ACC112 (cell line): Measurements from ENCODE around the gene PRKN.

Experiments used
- H2AFZ ChIP-seq: fragments of 200-600 bp; sonication (generic); one replicate; pipeline ENCODE4 v1.6.0; 2017; ENCODE audit warnings: antibody characterized with exemption, low read length; ENCODE audit not compliant: unreplicated experiment
- H3K27ac ChIP-seq: fragments of 200-600 bp; sonication (generic); 2 replicates; pipeline ENCODE4 v1.5.1; 2014; ENCODE audit warnings: low read depth, mild to moderate bottlenecking, antibody characterized with exemption, low read length, moderate library complexity
- H3K27me3 ChIP-seq: fragments of 200-600 bp; sonication (generic); 2 replicates; pipeline ENCODE4 v1.6.1; 2014; ENCODE audit warnings: mild to moderate bottlenecking, antibody characterized with exemption, low read length, moderate library complexity, mixed read lengths; ENCODE audit not compliant: insufficient read depth
- H3K36me3 ChIP-seq: fragments of 200-600 bp; sonication (generic); 2 replicates; pipeline ENCODE4 v1.6.1; 2016; ENCODE audit warnings: mild to moderate bottlenecking, antibody characterized with exemption, low read length, moderate library complexity, mixed read lengths; ENCODE audit not compliant: insufficient read depth
- H3K4me1 ChIP-seq: fragments of 200-600 bp; sonication (generic); one replicate; pipeline ENCODE4 v1.6.1; 2016; ENCODE audit warnings: low read length, mixed read lengths; ENCODE audit not compliant: insufficient read depth, unreplicated experiment, control insufficient read depth
- H3K4me3 ChIP-seq: fragments of 200-600 bp; sonication (generic); 2 replicates; pipeline ENCODE4 v1.5.1; 2014; ENCODE audit warnings: mild to moderate bottlenecking, low read depth, low read length
- H3K79me2 ChIP-seq: fragments of 200-600 bp; sonication (generic); one replicate; pipeline ENCODE4 v1.6.0; 2016; ENCODE audit warnings: low read length; ENCODE audit not compliant: control insufficient read depth, unreplicated experiment, insufficient read depth

Gene PRKN

GRCh38 chr6:162733489-162733888, 5.9 kb upstream of the PRKN start:
- Histone ChIP-seq H3K4me1 (peaks cover 1% of the 10 kb centered on the region), H3K36me3 (no peaks in the 10 kb centered on the region), H3K79me2 (no peaks in the 10 kb centered on the region), H3K27ac (no peak overlapping the region), H3K4me3 (no peak overlapping the region), H3K27me3 (no peaks in the 10 kb centered on the region), H2AFZ (no peak overlapping the region)

- Histone ChIP-seq H3K27me3 (no peaks in the 10 kb centered on the region), H2AFZ (no peak overlapping the region), H3K4me1 (peaks cover 7% of the 10 kb centered on the region), H3K27ac (no peak overlapping the region), H3K79me2 (no peaks in the 10 kb centered on the region), H3K4me3 (no peak overlapping the region), H3K36me3 (no peaks in the 10 kb centered on the region)
Observed at GRCh38 chr6:162730502-162730901, 2.9 kb upstream of the PRKN start.

- Histone ChIP-seq H3K4me3 (no peak overlapping the region), H2AFZ (peak overlapping the region; percentile 86), H3K36me3 (no peaks in the 10 kb centered on the region), H3K27ac (no peak overlapping the region), H3K79me2 (no peaks in the 10 kb centered on the region), H3K4me1 (peaks cover 7% of the 10 kb centered on the region), H3K27me3 (no peaks in the 10 kb centered on the region)
Observed at GRCh38 chr6:162728706-162729105, 1.1 kb upstream of the PRKN start.

GRCh38 chr6:162728197-162728596, 631 bp upstream of the PRKN start:
- Histone ChIP-seq H3K79me2 (no peaks in the 10 kb centered on the region), H2AFZ (peak overlapping the region; percentile 86), H3K4me1 (peaks cover 7% of the 10 kb centered on the region), H3K27ac (peak overlapping the region; percentile 21; the same call in 1 of the 2 replicates), H3K36me3 (no peaks in the 10 kb centered on the region), H3K4me3 (peak overlapping the region; percentile 96), H3K27me3 (no peaks in the 10 kb centered on the region)

- no peaks in the 10 kb centered on the region for H3K36me3 ChIP-seq
- H3K27ac ChIP-seq = no peak overlapping the region
- no peaks in the 10 kb centered on the region for H3K79me2 ChIP-seq
- H3K4me1 ChIP-seq = peaks cover 7% of the 10 kb centered on the region
- peak overlapping the region; percentile 91 for H2AFZ ChIP-seq
- peak overlapping the region; percentile 96 for H3K4me3 ChIP-seq
- H3K27me3 ChIP-seq = no peaks in the 10 kb centered on the region
Observed at GRCh38 chr6:162726947-162727321, 632 bp downstream of the PRKN start.

- Histone ChIP-seq H2AFZ (no peak overlapping the region), H3K79me2 (no peaks in the 10 kb centered on the region), H3K4me3 (no peak overlapping the region), H3K27ac (no peak overlapping the region), H3K27me3 (no peaks in the 10 kb centered on the region), H3K4me1 (no peaks in the 10 kb centered on the region), H3K36me3 (no peaks in the 10 kb centered on the region)
Observed at GRCh38 chr6:162722633-162723032, 4.9 kb downstream of the PRKN start.

GRCh38 chr6:162722226-162722625, 5.3 kb downstream of the PRKN start:
- Histone ChIP-seq H3K79me2 (no peaks in the 10 kb centered on the region), H3K27me3 (no peaks in the 10 kb centered on the region), H3K27ac (no peak overlapping the region), H3K4me3 (no peak overlapping the region), H2AFZ (no peak overlapping the region), H3K4me1 (no peaks in the 10 kb centered on the region), H3K36me3 (no peaks in the 10 kb centered on the region)

- Histone ChIP-seq H2AFZ (no peak overlapping the region), H3K36me3 (no peaks in the 10 kb centered on the region), H3K4me3 (no peak overlapping the region)
Observed at GRCh38 chr6:162721404-162721687, 6.2 kb downstream of the PRKN start.

GRCh38 chr6:162719528-162719927, 8.0 kb downstream of the PRKN start:
- Histone ChIP-seq H3K36me3 (no peaks in the 10 kb centered on the region), H3K27ac (no peak overlapping the region), H3K4me1 (no peaks in the 10 kb centered on the region), H3K79me2 (no peaks in the 10 kb centered on the region), H3K4me3 (no peak overlapping the region), H3K27me3 (no peaks in the 10 kb centered on the region), H2AFZ (no peak overlapping the region)

More at GRCh38 chr6:162721404-162721687, 6.2 kb downstream of the PRKN start:
- Histone ChIP-seq H3K79me2 (no peaks in the 10 kb centered on the region), H3K27me3 (no peaks in the 10 kb centered on the region), H3K4me1 (no peaks in the 10 kb centered on the region), H3K27ac (no peak overlapping the region)

- no peaks in the 10 kb centered on the region for H3K79me2 ChIP-seq
- no peaks in the 10 kb centered on the region for H3K4me1 ChIP-seq
- H3K27me3 ChIP-seq = no peaks in the 10 kb centered on the region
- no peaks in the 10 kb centered on the region for H3K36me3 ChIP-seq
- H2AFZ ChIP-seq = no peak overlapping the region
- H3K27ac ChIP-seq = no peak overlapping the region
- no peak overlapping the region for H3K4me3 ChIP-seq
Observed at GRCh38 chr6:162715601-162716000, 12.0 kb downstream of the PRKN start.

GRCh38 chr6:162713974-162714780, 13.4 kb downstream of the PRKN start:
- H2AFZ ChIP-seq = no peak overlapping the region

More at GRCh38 chr6:162713974-162714780, 13.4 kb downstream of the PRKN start:
- H3K27me3 ChIP-seq = no peaks in the 10 kb centered on the region
- no peaks in the 10 kb centered on the region for H3K36me3 ChIP-seq
- no peak overlapping the region for H3K4me3 ChIP-seq
- H3K27ac ChIP-seq = no peak overlapping the region
- H3K79me2 ChIP-seq = no peaks in the 10 kb centered on the region
- H3K4me1 ChIP-seq = no peaks in the 10 kb centered on the region
